Esophagus muscularis mucosa (tissue), 4 donors: Measurements from ENCODE around the gene USP38.

Source experiments
- CTCF ChIP-seq, 3 experiments: fragments of 200-600 bp in 2 of 3; fragments of 450-650 bp in 1 of 3; sonication (generic) in 2 of 3; IDR thresholded peaks; one replicate each; pipeline ENCODE4 v1.5.1; 2017 to 2019; ENCODE audit warnings: antibody characterized with exemption in 3 of 3, mild to moderate bottlenecking in 2 of 3, moderate library complexity in 1 of 3
- EP300 ChIP-seq: sonication (generic); formaldehyde crosslinking; IDR thresholded peaks from one replicate; pipeline ENCODE4 v1.6.1; 2017; ENCODE audit warnings: antibody characterized with exemption
- POLR2A ChIP-seq: fragments of 450-650 bp; IDR thresholded peaks from one replicate; pipeline ENCODE4 v1.6.1; 2017; ENCODE audit warnings: antibody characterized with exemption, moderate library complexity, mild to moderate bottlenecking, low read depth
- POLR2AphosphoS5 ChIP-seq, 2 donors: sonication (generic); formaldehyde crosslinking; IDR thresholded peaks; one replicate each; pipeline ENCODE4 v1.6.1; 2017; ENCODE audit warnings: antibody characterized with exemption in 2 of 2

GRCh38 chr4:143183513-143184216 lies 1.1 kb upstream of the USP38 start:
- TF ChIP-seq POLR2A (no peak), EP300 (no peak), CTCF (IDR thresholded peaks at IDR 0.05) (no peak), POLR2AphosphoS5 (IDR thresholded peaks at IDR 0.05) (no peak)
